CD4-positive, alpha-beta T cell (primary cell): ENCODE results near the gene SLC22A31. TPM values are rescaled to one million over a fixed set of nuclear protein-coding genes. Genes with fewer than 3 reads are reported as not detected.

Source experiments
- ATAC-seq: fragments of 200-7000 bp; cut with Tn5 transposase; one replicate; pipeline ENCODE4 v1.10.0; 2022; ENCODE audit warnings: mild to moderate bottlenecking; ENCODE audit not compliant: poor library complexity
- CTCF ChIA-PET: fragments of 350-600 bp; sonication (Branson Sonifier 250); formaldehyde crosslinking; loops from one replicate; lab custom pipeline; 2021; ENCODE audit warnings: antibody characterized with exemption, inconsistent platforms; lab: Charles Lee
- POLR2A ChIA-PET: fragments of 350-600 bp; sonication (Branson Sonifier 250); formaldehyde crosslinking; loops from one replicate; lab custom pipeline; 2021; ENCODE audit warnings: antibody characterized with exemption, inconsistent platforms; lab: Charles Lee
- DNase-seq, 14 experiments: peaks; one replicate each; pipeline ENCODE4 v3.0.0-alpha.2; 2013 to 2020; ENCODE audit warnings: mixed read lengths in 2 of 14
- H3K27ac ChIP-seq, 2 donors: one replicate each; pipeline versions ENCODE4 v1.5.1 to v1.7.0; 2013; ENCODE audit warnings: low read length in 2 of 2, low read depth in 1 of 2, mild to moderate bottlenecking in 1 of 2
- H3K27me3 ChIP-seq, 2 experiments: 1 replicate in 1 of 2; 2 replicates in 1 of 2; pipeline versions ENCODE4 v1.6.1 to v1.7.0; 2013; ENCODE audit warnings: low read length in 2 of 2, control low read depth in 1 of 2, mild to moderate bottlenecking in 1 of 2, moderate library complexity in 1 of 2; ENCODE audit not compliant: insufficient read depth in 2 of 2, control insufficient read depth in 1 of 2
- H3K36me3 ChIP-seq: one replicate; pipeline ENCODE4 v1.6.1; 2013; ENCODE audit warnings: low read length, control low read depth; ENCODE audit not compliant: insufficient read depth
- H3K4me1 ChIP-seq: one replicate; pipeline ENCODE4 v1.6.1; 2013; ENCODE audit warnings: low read length, control low read depth; ENCODE audit not compliant: insufficient read depth
- H3K4me3 ChIP-seq: one replicate; pipeline ENCODE4 v1.5.1; 2013; ENCODE audit warnings: mild to moderate bottlenecking, low read length, moderate library complexity
- H3K9me3 ChIP-seq, 2 experiments: 1 replicate in 1 of 2; 2 replicates in 1 of 2; pipeline versions ENCODE4 v1.6.1 to v1.7.0; 2013; ENCODE audit warnings: low read length in 2 of 2, mild to moderate bottlenecking in 2 of 2, control low read depth in 1 of 2, moderate library complexity in 1 of 2; ENCODE audit not compliant: control insufficient read depth in 1 of 2, insufficient read depth in 1 of 2
- H3K27ac Mint-ChIP-seq: one replicate; pipeline ENCODE4 v1.8.0; 2020; ENCODE audit warnings: mixed read lengths
- H3K27me3 Mint-ChIP-seq: one replicate; pipeline ENCODE4 v1.8.0; 2021; ENCODE audit warnings: mixed read lengths
- H3K36me3 Mint-ChIP-seq: one replicate; pipeline ENCODE4 v1.8.0; 2021; ENCODE audit warnings: low read depth, mixed read lengths
- H3K4me1 Mint-ChIP-seq: one replicate; pipeline ENCODE4 v1.8.0; 2021; ENCODE audit warnings: low read depth, mixed read lengths
- H3K4me3 Mint-ChIP-seq: one replicate; pipeline ENCODE4 v1.8.0; 2020; ENCODE audit warnings: mild to moderate bottlenecking, mixed read lengths
- H3K9me3 Mint-ChIP-seq: one replicate; pipeline ENCODE4 v1.8.0; 2020; ENCODE audit warnings: mixed read lengths
- intact Hi-C, 2 experiments: fragments of 100-400 bp; cut with DNase I in 1 of 2; cut with micrococcal nuclease in 1 of 2; formaldehyde crosslinking; loops; one replicate each; pipeline versions ENCODE4 v1.15.1 to v1.9.0; 2023 to 2025; cut with DNase I, micrococcal nuclease
- total RNA-seq, 174 experiments: library from RNA in 2 of 174; stranded (reverse) in 2 of 174; gene quantifications; one replicate each; pipeline ENCODE4 v1.2.3 and lab custom pipeline; 2021 to 2026
- TF ChIP-seq, protein P1 (sequence below): fragments of 200-600 bp; IDR thresholded peaks from one replicate; pipeline ENCODE4 v1.8.0; 2022; ENCODE audit warnings: antibody characterized with exemption, mild to moderate bottlenecking

Gene SLC22A31
- total RNA-seq, 2 experiments from 2014 or later = 2.1 to 2.9 TPM

- no peak for ATAC-seq
- H3K4me1 Mint-ChIP-seq = peaks cover 4% of the 10 kb centered on the region
- H3K4me3 ChIP-seq = no peak overlapping the region
- no peak overlapping the region for H3K27ac Mint-ChIP-seq
- H3K36me3 ChIP-seq = no peaks in the 10 kb centered on the region
- no peaks in the 10 kb centered on the region for H3K27me3 Mint-ChIP-seq
- peaks cover 0 to 9% of the 10 kb centered on the region in 2 experiments for H3K9me3 ChIP-seq
- no peaks in the 10 kb centered on the region for H3K27me3 ChIP-seq
- TF ChIP-seq, protein P1, sequence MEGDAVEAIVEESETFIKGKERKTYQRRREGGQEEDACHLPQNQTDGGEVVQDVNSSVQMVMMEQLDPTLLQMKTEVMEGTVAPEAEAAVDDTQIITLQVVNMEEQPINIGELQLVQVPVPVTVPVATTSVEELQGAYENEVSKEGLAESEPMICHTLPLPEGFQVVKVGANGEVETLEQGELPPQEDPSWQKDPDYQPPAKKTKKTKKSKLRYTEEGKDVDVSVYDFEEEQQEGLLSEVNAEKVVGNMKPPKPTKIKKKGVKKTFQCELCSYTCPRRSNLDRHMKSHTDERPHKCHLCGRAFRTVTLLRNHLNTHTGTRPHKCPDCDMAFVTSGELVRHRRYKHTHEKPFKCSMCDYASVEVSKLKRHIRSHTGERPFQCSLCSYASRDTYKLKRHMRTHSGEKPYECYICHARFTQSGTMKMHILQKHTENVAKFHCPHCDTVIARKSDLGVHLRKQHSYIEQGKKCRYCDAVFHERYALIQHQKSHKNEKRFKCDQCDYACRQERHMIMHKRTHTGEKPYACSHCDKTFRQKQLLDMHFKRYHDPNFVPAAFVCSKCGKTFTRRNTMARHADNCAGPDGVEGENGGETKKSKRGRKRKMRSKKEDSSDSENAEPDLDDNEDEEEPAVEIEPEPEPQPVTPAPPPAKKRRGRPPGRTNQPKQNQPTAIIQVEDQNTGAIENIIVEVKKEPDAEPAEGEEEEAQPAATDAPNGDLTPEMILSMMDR = no peak
- intact Hi-C loops = loop anchor here in 1 of 2 experiments (5.0 kb wide), 1 partner anchor 80 kb away; no protein-coding TSS in a partner anchor
- ChIA-PET CTCF (no interaction called here), POLR2A (no interaction called here)
- H3K36me3 Mint-ChIP-seq = no peaks in the 10 kb centered on the region
- peaks cover 10% of the 10 kb centered on the region for H3K4me1 ChIP-seq
- H3K9me3 Mint-ChIP-seq = no peaks in the 10 kb centered on the region
- H3K4me3 Mint-ChIP-seq = no peak overlapping the region
- DNase-seq = no peak
- no peak overlapping the region for H3K27ac ChIP-seq
These were observed 42.6 kb downstream of the SLC22A31 start for GRCh38 chr16:89157778-89158177.

DNA sequence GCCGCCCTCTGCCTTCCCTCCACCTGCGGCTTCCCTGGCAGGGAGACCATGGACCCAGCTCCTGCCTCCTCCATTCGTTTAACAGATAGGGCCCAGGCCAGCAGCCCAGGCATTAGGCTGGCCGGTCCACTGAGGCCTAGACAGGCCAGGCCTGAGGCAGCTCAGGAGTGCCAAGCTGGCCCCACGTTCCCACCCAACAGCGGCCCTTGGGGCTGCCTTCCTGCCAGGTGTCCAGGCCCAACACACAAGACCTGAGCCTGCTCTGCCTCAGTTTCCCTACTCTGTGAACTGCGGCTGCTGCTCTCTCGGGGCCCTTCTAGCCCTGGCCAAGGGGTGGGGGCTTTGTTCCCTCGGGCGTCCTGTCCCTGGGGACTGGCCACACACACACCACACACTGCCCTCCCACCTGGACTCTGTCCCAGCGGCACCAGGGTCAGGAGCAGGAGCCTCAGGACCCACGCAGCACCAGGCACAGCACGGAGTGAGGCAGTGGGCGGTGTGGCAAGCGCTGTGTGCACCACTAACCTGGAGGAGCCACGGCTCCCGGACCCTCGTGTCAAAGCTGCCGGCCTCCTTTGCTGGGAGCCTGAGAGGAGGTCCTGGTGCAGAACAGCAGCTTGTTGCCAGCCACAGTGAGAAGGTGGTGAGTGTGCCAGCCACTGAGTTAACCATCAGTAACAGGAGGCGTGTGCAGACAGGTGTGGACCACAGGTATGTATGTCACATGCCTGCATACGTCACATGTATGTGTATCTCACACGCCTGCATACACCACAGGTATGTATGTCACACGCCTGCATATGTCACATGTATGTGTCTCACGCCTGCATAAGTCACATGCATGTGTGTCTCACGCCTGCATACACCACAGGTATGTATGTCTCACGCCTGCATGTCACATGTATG lies 43.3 kb downstream of the SLC22A31 start:
- no peak overlapping the region for H3K4me3 ChIP-seq
- ChIA-PET POLR2A (no interaction called here), CTCF (no interaction called here)
- H3K9me3 ChIP-seq = peaks cover 0 to 12% of the 10 kb centered on the region in 2 experiments
- no peak overlapping the region for H3K27ac Mint-ChIP-seq
- no peaks in the 10 kb centered on the region for H3K27me3 ChIP-seq
- H3K27me3 Mint-ChIP-seq = no peaks in the 10 kb centered on the region
- H3K36me3 ChIP-seq = no peaks in the 10 kb centered on the region
- ATAC-seq (no peak), DNase-seq (no peak)
- peaks cover 10% of the 10 kb centered on the region for H3K4me1 ChIP-seq
- H3K4me3 Mint-ChIP-seq = no peak overlapping the region
- TF ChIP-seq, protein P1 = no peak
- no peaks in the 10 kb centered on the region for H3K9me3 Mint-ChIP-seq
- peaks cover under 1% of the 10 kb centered on the region for H3K36me3 Mint-ChIP-seq
- H3K4me1 Mint-ChIP-seq = peaks cover 4% of the 10 kb centered on the region
- no peak overlapping the region for H3K27ac ChIP-seq
- intact Hi-C loops = loop anchor here in 1 of 2 experiments (5.0 kb wide), 1 partner anchor 80 kb away; no protein-coding TSS in a partner anchor

DNA sequence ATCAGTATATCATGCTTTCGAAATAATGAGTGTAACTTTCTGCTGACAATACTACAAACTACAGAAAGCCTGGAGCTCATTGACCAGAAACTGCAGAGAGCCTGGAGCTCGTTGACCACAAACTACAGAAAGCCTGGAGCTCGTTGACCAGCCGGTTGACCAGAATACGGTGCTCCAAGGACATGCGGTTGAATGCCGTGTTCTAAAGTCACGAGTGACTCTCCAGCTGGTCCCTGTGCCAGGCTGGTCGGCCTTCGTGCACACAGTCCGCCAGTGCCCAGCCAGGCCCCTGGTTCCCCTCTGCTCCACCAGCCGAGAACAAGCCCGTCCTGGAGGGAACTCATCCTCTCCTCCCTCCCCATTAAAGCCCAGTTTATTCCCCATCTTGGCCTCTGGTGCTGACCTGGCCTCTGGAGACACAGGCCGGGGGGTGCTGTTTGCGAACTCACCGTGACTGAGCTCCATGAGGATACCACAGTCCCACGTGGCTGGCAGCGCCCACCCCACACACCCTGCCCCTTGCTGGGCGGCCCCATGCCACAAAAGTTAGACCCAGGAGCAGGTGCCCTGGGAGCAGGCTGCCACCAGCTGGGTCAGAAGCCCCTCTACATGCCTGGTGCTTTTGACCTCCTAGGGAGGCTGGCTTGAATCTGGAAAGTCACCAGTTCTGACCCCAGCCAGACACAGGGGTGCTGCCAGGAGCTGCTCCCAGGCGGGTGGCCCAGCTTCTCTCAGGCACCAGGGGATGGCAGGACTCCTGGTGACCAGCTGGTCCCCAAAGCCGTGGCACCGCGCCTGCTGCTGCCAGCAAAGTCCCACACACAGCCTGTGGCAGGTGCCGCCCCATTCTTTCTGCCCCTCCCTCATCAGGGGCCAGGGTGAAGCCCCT lies 44.2 kb downstream of the SLC22A31 start:
- intact Hi-C loops = loop anchor here in 1 of 2 experiments (5.0 kb wide), 1 partner anchor 79 kb away; no protein-coding TSS in a partner anchor
- no peak overlapping the region for H3K4me3 Mint-ChIP-seq
- ChIA-PET POLR2A (no interaction called here), CTCF (no interaction called here)
- H3K4me1 ChIP-seq = peaks cover 10% of the 10 kb centered on the region
- no peaks in the 10 kb centered on the region for H3K9me3 Mint-ChIP-seq
- no peak overlapping the region for H3K27ac ChIP-seq
- H3K27ac Mint-ChIP-seq = no peak overlapping the region
- DNase-seq = no peak
- H3K27me3 ChIP-seq = no peaks in the 10 kb centered on the region
- no peaks in the 10 kb centered on the region for H3K27me3 Mint-ChIP-seq
- H3K36me3 Mint-ChIP-seq = peaks cover 10% of the 10 kb centered on the region
- TF ChIP-seq, protein P1 = no peak
- H3K4me1 Mint-ChIP-seq = peaks cover 4% of the 10 kb centered on the region
- peaks cover 0 to 12% of the 10 kb centered on the region in 2 experiments for H3K9me3 ChIP-seq
- H3K36me3 ChIP-seq = peaks cover 3% of the 10 kb centered on the region
- H3K4me3 ChIP-seq = no peak overlapping the region
- no peak for ATAC-seq
